Renal pelvis (tissue), 12 donors: ENCODE results near the gene ZNF419. TPM values are rescaled to one million over a fixed set of nuclear protein-coding genes. Genes with fewer than 3 reads are reported as not detected.
"Not testable (repeated sequence)": the region's sequence is repeated elsewhere in the genome, so short reads cannot be mapped to it uniquely, and the experiment has no call there.

ENCODE experiments used
- DNase-seq: peaks from one replicate; pipeline ENCODE4 v3.0.0-alpha.2; 2013
- long read RNA-seq, 16 experiments: transcript quantifications; one replicate each; lab custom pipeline, GENCODE V29; 2026
- polyA plus RNA-seq, 3 donors: library from polyadenylated mRNA; unstranded; fragments of 120-200 nt; gene quantifications; one replicate each; pipeline ENCODE4 v1.2.1, GENCODE V29; 2013; ENCODE audit not compliant: insufficient read length in 3 of 3

Gene ZNF419
- polyA plus RNA-seq = 10 to 100 TPM; 19.3 to 25.2 (median 25.1) TPM
- long read RNA-seq, donor 1, partial matches to known transcripts = 0 of 6 reads
- long read RNA-seq, donor 1, other reads (novel, unspliced or antisense) = 0 of 6 reads
- long read RNA-seq, donor 2, partial matches to known transcripts = 0 of 5 reads
- long read RNA-seq, donor 2, other reads (novel, unspliced or antisense) = 0 of 5 reads
- long read RNA-seq, donor 3, partial matches to known transcripts = 0 of 1 reads
- long read RNA-seq, donor 3, other reads (novel, unspliced or antisense) = 0 of 1 reads
- long read RNA-seq, donor 4, transcript ZNF419-207 (4 exons, 1,857 nt) = major isoform, 5 of 9 reads
- long read RNA-seq, donor 4, partial matches to known transcripts = 0 of 9 reads
- long read RNA-seq, donor 4, other reads (novel, unspliced or antisense) = 0 of 9 reads
- long read RNA-seq, donor 5, partial matches to known transcripts = 0 of 2 reads
- long read RNA-seq, donor 5, other reads (novel, unspliced or antisense) = 0 of 2 reads
- long read RNA-seq, donor 6, full-length matches to known transcripts = 4 of 4 reads
- long read RNA-seq, donor 6, partial matches to known transcripts = 0 of 4 reads
- long read RNA-seq, donor 6, other reads (novel, unspliced or antisense) = 0 of 4 reads
- long read RNA-seq, donor 7, partial matches to known transcripts = 0 of 6 reads
- long read RNA-seq, donor 7, other reads (novel, unspliced or antisense) = 0 of 6 reads
- long read RNA-seq, donor 8, full-length matches to known transcripts = 2 of 2 reads
- long read RNA-seq, donor 8, partial matches to known transcripts = 0 of 2 reads
- long read RNA-seq, donor 8, other reads (novel, unspliced or antisense) = 0 of 2 reads
- long read RNA-seq, donor 9, partial matches to known transcripts = 0 of 6 reads
- long read RNA-seq, donor 9, other reads (novel, unspliced or antisense) = 0 of 6 reads
- long read RNA-seq, donor 10, partial matches to known transcripts = 0 of 1 reads
- long read RNA-seq, donor 10, other reads (novel, unspliced or antisense) = 0 of 1 reads
- long read RNA-seq, donor 11, partial matches to known transcripts = 0 of 3 reads
- long read RNA-seq, donor 11, other reads (novel, unspliced or antisense) = 0 of 3 reads
- long read RNA-seq, donor 12, partial matches to known transcripts = 0 of 8 reads
- long read RNA-seq, donor 12, other reads (novel, unspliced or antisense) = 0 of 8 reads
- long read RNA-seq, donor 13, partial matches to known transcripts = 0 of 1 reads
- long read RNA-seq, donor 13, other reads (novel, unspliced or antisense) = 0 of 1 reads
- long read RNA-seq, donor 14, partial matches to known transcripts = 0 of 5 reads
- long read RNA-seq, donor 14, other reads (novel, unspliced or antisense) = 0 of 5 reads
- long read RNA-seq, donor 15, partial matches to known transcripts = 0 of 8 reads
- long read RNA-seq, donor 15, other reads (novel, unspliced or antisense) = 0 of 8 reads
- long read RNA-seq, donor 16, partial matches to known transcripts = 0 of 3 reads
- long read RNA-seq, donor 16, other reads (novel, unspliced or antisense) = 0 of 3 reads

GRCh38 chr19:57487477-57488298, at the start of gene ZNF419:
Gene ZNF419 (plus strand): TSS chr19:57487750. CDS start chr19:57487951, 201 bp downstream.
- DNase-seq = peak; percentile 93

GRCh38 chr19:57437931-57438330, 49.6 kb upstream of the ZNF419 start:
- DNase-seq = no peak

GRCh38 chr19:57438925-57439324, 48.6 kb upstream of the ZNF419 start:
- no peak for DNase-seq

- no peak for DNase-seq
These were observed 45.4 kb upstream of the ZNF419 start for GRCh38 chr19:57441979-57442752.

- DNase-seq = no peak
These were observed 44.3 kb upstream of the ZNF419 start for GRCh38 chr19:57443121-57443696.

GRCh38 chr19:57452307-57452706, 35.2 kb upstream of the ZNF419 start:
- DNase-seq = no peak

GRCh38 chr19:57465680-57466381, 21.7 kb upstream of the ZNF419 start:
- no peak for DNase-seq

- DNase-seq = no peak
These were observed 21.1 kb upstream of the ZNF419 start for GRCh38 chr19:57466489-57466888.

GRCh38 chr19:57473646-57474045, 13.9 kb upstream of the ZNF419 start:
- DNase-seq = no peak

GRCh38 chr19:57477191-57478008, 10.2 kb upstream of the ZNF419 start, which contains the start of gene ZNF772:
Gene ZNF772 (minus strand): TSS chr19:57477566. CDS start chr19:57477309, 257 bp downstream.
- DNase-seq = peak; percentile 96

GRCh38 chr19:57488299-57488644, 722 bp downstream of the ZNF419 start:
- DNase-seq = not testable (repeated sequence)

GRCh38 chr19:57499332-57499679, 11.8 kb downstream of the ZNF419 start:
- not testable (repeated sequence) for DNase-seq

GRCh38 chr19:57499680-57500395, 12.3 kb downstream of the ZNF419 start, which contains the start of gene ZNF773:
Gene ZNF773 (plus strand): TSS chr19:57499938. CDS start chr19:57500081, 143 bp downstream.
- peak; percentile 96 for DNase-seq

- not testable (repeated sequence) for DNase-seq
These were observed 12.8 kb downstream of the ZNF419 start for GRCh38 chr19:57500400-57500799.

- DNase-seq = no peak
These were observed 18.6 kb downstream of the ZNF419 start for GRCh38 chr19:57506163-57506562.

- no peak for DNase-seq
These were observed 23.9 kb downstream of the ZNF419 start for GRCh38 chr19:57511484-57511883.

GRCh38 chr19:57512845-57513244, 25.3 kb downstream of the ZNF419 start:
- DNase-seq = no peak
